Urothelium cell line (cell line): Measurements from ENCODE around the gene GPR142.
"Not testable (repeated sequence)": the region's sequence is repeated elsewhere in the genome, so short reads cannot be mapped to it uniquely, and the experiment has no call there.

Experiments
- DNase-seq: peaks from one replicate; pipeline ENCODE4 v3.0.0; 2011; ENCODE audit warnings: low spot score, mixed read lengths
- FAIRE-seq: peaks from 2 replicates; lab custom pipeline; 2011; peaks lifted over from hg19 to GRCh38; lab: Jason Lieb, UNC

The GPR142 gene

GRCh38 chr17:74390680-74391653, 23.7 kb downstream of the GPR142 start:
- FAIRE-seq (no peak), DNase-seq (no peak)

- FAIRE-seq (no peak), DNase-seq (no peak)
These were observed 24.5 kb downstream of the GPR142 start for GRCh38 chr17:74391771-74392170.

- no peak for DNase-seq
- FAIRE-seq, result peak; percentile 67
These were observed 25.5 kb downstream of the GPR142 start for GRCh38 chr17:74392848-74393247.

DNA sequence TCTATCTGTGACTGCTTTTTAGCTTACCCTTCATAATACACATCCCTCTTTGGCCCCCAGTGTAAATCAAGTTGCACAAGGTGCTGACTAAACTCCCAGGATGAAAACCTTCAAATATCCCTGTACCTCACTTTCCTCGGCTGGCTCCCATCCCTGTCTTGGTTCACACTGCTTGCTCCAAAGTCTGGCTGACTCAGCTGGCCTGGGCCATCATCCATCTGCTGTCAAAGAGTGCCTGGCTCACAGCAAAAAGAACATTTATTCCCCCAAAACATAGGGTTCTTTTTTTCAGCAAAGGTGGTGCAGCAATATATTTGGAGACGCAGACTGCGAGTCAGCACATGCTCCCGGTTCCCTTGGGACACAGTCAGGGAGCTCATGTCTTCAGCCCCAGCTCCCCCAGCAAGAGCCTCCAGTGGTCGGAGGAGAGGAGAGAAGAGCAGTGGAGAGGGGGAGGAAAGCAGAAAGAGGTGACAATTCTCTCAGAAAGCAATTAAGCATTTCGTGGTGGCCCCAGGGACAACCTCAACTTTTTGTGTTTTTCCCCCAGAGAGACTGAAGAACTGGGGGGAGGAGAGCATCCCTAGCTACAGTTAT, 26.1 kb downstream of the GPR142 start:
- DNase-seq (no peak), FAIRE-seq (no peak)

- FAIRE-seq, result no peak
- no peak for DNase-seq
These were observed 27.1 kb downstream of the GPR142 start for GRCh38 chr17:74394275-74394950.

GRCh38 chr17:74394977-74395376, 27.7 kb downstream of the GPR142 start:
- FAIRE-seq, result no peak
- no peak for DNase-seq

GRCh38 chr17:74396567-74396966, 29.3 kb downstream of the GPR142 start:
- DNase-seq (no peak), FAIRE-seq (no peak)

DNA sequence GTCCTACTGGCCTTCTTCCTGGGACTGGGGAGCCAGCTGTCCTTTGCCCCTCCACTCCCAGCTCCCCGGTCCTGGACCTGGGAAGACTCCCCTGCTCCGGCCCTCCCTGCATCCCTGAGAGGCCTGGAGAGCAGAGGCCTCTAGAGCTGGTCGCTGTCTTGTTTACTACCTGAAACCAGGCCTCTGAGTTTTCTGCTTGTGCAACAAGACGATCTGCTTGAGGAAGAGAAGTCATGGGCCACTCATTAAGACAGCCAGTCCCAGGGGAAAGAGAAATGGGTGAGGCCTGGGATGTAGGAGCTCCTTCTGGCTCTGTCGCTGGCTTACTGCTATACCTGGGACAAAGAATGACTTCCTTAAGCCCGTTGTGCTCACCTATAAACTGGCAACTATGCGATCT, 34.7 kb downstream of the GPR142 start:
- FAIRE-seq (no peak), DNase-seq (no peak)

GRCh38 chr17:74403512-74404137, 36.3 kb downstream of the GPR142 start:
- DNase-seq (no peak), FAIRE-seq (no peak)

DNA sequence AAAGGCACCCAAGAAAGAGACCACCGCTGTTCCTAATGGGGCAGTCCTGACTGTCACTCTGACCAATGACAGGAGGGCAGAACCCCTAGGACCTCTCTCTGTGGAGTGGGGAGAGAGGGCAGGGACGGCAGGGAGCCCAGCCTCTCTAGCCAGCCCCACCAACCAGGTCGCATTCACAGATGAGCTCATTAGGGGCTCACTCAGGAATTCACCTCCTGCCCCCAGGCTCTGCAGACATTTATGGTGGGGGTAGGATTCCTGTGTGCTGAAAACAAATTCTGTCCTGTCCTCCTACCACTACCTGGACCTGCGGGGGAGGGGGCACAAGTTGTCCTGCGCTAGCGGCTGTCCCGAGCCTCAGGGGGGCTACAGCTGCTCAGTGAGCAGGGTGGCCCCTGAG, 36.9 kb downstream of the GPR142 start:
- no peak for DNase-seq
- FAIRE-seq, result no peak

GRCh38 chr17:74404789-74405188, 37.5 kb downstream of the GPR142 start:
- DNase-seq (no peak), FAIRE-seq (no peak)

DNA sequence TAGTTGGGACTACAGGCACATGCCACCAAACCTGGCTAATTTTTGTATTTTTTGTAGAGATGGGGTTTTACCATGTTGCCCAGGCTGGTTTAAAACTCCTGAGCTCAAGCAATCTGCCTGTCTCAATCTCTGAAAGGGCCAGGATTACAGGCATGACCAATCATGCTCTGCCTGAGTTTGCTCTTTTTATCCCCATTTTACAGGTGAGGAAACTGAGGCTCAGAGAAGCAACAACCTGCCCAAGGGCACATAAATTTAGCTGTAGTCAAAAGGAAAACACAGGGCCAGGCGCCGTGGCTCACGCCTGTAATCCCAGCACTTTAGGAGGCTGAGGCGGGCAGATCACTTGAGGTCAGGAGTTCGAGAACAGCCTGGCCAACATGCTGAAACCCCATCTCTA, 38.0 kb downstream of the GPR142 start:
- not testable (repeated sequence) for FAIRE-seq, DNase-seq

DNA sequence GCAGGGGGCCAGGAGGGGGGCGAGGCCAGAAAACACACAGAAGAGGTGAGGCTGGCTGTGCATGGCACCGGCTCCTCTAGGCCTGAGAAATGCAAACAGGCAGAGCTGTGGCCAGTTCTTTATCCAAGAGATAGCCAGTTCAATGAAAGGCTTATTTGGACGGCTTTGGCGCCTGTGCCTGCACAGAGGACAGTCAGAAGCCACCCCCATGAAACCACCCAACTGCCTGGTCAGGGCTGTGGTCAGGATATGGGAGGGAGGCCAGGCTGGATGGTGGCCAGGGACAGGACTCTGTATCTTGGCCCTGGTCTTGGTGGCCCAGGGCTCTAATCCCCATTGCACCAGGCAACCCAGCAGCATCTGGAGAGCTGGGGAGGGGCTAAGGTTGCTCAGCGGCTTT, 40.1 kb downstream of the GPR142 start:
- FAIRE-seq, result no peak
- no peak for DNase-seq

- FAIRE-seq, result no peak
- DNase-seq, result no peak
These were observed 41.0 kb downstream of the GPR142 start for GRCh38 chr17:74408262-74408661.

DNA sequence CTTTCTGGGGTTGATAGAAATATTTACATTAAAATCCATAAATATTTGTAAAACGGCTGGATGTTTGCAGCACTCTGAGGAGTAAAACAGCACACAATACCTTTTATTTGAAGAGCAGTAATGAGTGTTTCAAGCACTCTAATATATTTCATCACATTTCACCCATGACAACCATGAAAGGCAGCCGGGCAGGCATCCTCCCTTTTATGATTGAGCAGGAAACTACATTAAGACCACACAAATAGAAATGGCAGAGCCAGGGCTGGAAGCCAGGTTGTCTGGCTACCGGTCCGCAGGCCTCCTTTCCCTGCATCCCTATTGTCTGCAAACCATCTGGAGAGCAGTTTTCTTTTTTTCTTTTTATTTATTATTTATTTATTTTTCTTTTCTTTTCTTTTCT, 41.5 kb downstream of the GPR142 start:
- DNase-seq (no peak), FAIRE-seq (no peak)

- FAIRE-seq, result no peak
These were observed 42.7 kb downstream of the GPR142 start for GRCh38 chr17:74410001-74410443.

DNA sequence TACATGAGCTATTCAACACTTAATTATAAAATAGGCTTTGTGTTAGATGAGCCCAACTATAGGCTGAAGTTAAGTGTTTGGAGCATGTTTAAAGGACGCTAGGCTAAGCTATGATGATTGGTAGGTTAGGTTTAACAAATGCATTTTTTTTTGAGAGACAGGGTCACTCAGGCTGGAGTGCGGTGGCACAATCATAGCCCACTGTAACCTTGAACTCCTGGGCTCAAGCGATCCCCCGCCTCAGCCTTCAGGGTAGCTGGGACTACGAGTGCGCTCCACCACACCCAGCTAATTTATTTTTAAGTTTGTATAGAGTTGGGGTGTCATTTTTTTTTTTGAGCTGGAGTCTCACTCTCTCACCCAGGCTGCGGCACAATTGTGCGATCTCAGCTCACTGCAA, 45.3 kb downstream of the GPR142 start:
- no peak for FAIRE-seq

More at GRCh38 chr17:74410001-74410443, 42.7 kb downstream of the GPR142 start:
- no peak for DNase-seq

GRCh38 chr17:74413491-74413890, 46.2 kb downstream of the GPR142 start:
- no peak for DNase-seq
- FAIRE-seq, result no peak

More for the DNA sequence above, 45.3 kb downstream of the GPR142 start:
- DNase-seq, result no peak

DNA sequence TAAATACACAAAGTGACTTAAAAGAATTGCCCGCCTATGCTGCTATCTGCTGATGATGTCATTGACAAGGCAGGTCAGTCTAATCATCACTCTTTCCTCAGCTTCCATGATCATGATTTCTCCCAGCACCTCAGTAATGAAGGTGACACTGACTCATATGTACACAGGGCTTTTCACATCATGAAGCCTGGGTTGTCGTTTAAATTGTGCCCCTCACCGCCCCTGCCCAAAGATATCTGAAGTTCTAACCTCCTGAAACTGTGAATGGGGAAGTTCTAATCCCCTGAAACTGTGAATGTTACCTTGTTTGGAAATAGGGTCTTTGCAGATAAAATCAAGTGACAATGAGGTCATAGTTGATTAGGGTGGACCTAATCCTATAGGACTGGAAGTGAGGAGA, 47.2 kb downstream of the GPR142 start:
- FAIRE-seq, result no peak
- DNase-seq, result no peak

DNA sequence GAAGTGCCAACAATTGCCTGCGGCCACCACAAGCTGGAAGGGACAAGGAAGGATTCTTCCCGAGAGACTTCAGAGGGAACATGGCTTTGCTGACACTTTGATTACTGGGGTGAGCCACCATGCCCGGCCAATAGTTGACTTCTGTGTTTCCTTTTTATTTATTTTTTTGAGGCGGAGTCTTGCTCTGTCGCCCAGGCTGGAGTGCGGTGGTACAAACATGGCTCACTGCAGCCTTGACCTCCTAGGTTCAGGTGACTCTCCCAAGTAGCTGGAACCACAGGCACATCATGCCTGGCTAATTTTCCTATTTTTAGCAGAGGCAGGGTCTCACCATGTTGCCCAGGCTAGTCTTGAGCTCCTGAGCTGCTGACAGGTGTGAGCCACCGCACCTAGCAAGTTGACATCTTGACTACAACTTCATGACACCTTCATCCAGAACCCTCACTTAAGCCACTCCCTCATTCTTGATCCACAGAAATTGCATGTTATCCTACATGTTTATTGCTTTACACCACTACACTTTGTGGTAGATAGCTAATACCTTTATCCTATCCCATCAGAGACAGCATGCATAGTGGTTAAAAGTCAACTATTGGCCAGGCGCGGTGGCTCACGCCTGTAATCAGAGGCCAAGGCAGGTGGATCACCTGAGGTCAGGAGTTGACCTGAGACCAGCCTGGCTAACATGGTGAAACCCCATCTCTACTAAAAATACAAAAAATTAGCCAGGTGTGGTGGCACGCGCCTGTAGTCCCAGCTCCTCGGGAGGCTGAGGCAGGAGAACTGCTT, 48.5 kb downstream of the GPR142 start:
- no peak for FAIRE-seq
- no peak for DNase-seq
